ENCODE results near the gene RBM20.

Gene RBM20

GRCh38 chr10:110852255-110852896 lies 208.2 kb downstream of the RBM20 start:
- H3K4me3 Mint-ChIP-seq: no peak overlapping the region
- H3K9me3 Mint-ChIP-seq: no peaks in the 10 kb centered on the region
- no peaks in the 10 kb centered on the region for H3K36me3 Mint-ChIP-seq
- no peaks in the 10 kb centered on the region for H3K27me3 Mint-ChIP-seq
- no peak for ATAC-seq (ENCODE audit: low read depth)
- peaks cover 38% of the 10 kb centered on the region for H3K4me1 Mint-ChIP-seq
- H3K27ac Mint-ChIP-seq: no peak overlapping the region
- peak in 1 of 2 donors; percentile 5 for DNase-seq (ENCODE audit: low spot score in 2 of 2)

GRCh38 chr10:110852947-110853346 lies 208.8 kb downstream of the RBM20 start:
- Mint-ChIP-seq H3K36me3 (no peaks in the 10 kb centered on the region), H3K9me3 (no peaks in the 10 kb centered on the region), H3K4me3 (no peak overlapping the region), H3K4me1 (peaks cover 40% of the 10 kb centered on the region), H3K27ac (no peak overlapping the region), H3K27me3 (no peaks in the 10 kb centered on the region)
- DNase-seq (ENCODE audit: low spot score in 2 of 2) (no peak), ATAC-seq (ENCODE audit: low read depth) (no peak)

GRCh38 chr10:110853921-110854605 lies 209.9 kb downstream of the RBM20 start:
- Mint-ChIP-seq H3K9me3 (no peaks in the 10 kb centered on the region), H3K36me3 (no peaks in the 10 kb centered on the region), H3K27me3 (no peaks in the 10 kb centered on the region), H3K4me1 (peaks cover 36% of the 10 kb centered on the region), H3K4me3 (no peak overlapping the region), H3K27ac (no peak overlapping the region)
- ATAC-seq (ENCODE audit: low read depth) (no peak), DNase-seq (ENCODE audit: low spot score in 2 of 2) (no peak)

GRCh38 chr10:110857265-110858171 lies 213.4 kb downstream of the RBM20 start:
- Mint-ChIP-seq H3K27me3 (no peaks in the 10 kb centered on the region), H3K4me3 (peak overlapping the region; percentile 12), H3K27ac (peak overlapping the region; percentile 17), H3K4me1 (peaks cover 47% of the 10 kb centered on the region), H3K36me3 (no peaks in the 10 kb centered on the region), H3K9me3 (no peaks in the 10 kb centered on the region)
- no peak for ATAC-seq (ENCODE audit: low read depth)
- no peak for DNase-seq (ENCODE audit: low spot score in 2 of 2)

- no peaks in the 10 kb centered on the region for H3K9me3 Mint-ChIP-seq
- ATAC-seq (ENCODE audit: low read depth): no peak
- H3K27ac Mint-ChIP-seq: peak overlapping the region; percentile 17
- DNase-seq (ENCODE audit: low spot score in 2 of 2): no peak
- H3K4me3 Mint-ChIP-seq: no peak overlapping the region
- no peaks in the 10 kb centered on the region for H3K36me3 Mint-ChIP-seq
- no peaks in the 10 kb centered on the region for H3K27me3 Mint-ChIP-seq
- H3K4me1 Mint-ChIP-seq: peaks cover 46% of the 10 kb centered on the region
Observed at GRCh38 chr10:110858297-110858934, 214.3 kb downstream of the RBM20 start.

GRCh38 chr10:110859206-110859972 lies 215.3 kb downstream of the RBM20 start:
- peaks cover 49% of the 10 kb centered on the region for H3K4me1 Mint-ChIP-seq
- ATAC-seq (ENCODE audit: low read depth) (no peak), DNase-seq (ENCODE audit: low spot score in 2 of 2) (no peak)

GRCh38 chr10:110859973-110860376 lies 215.8 kb downstream of the RBM20 start:
- no peak for DNase-seq (ENCODE audit: low spot score in 2 of 2)
- H3K27me3 Mint-ChIP-seq: no peaks in the 10 kb centered on the region
- peaks cover 51% of the 10 kb centered on the region for H3K4me1 Mint-ChIP-seq
- no peaks in the 10 kb centered on the region for H3K36me3 Mint-ChIP-seq
- H3K9me3 Mint-ChIP-seq: no peaks in the 10 kb centered on the region
- peak overlapping the region; percentile 14 for H3K4me3 Mint-ChIP-seq
- H3K27ac Mint-ChIP-seq: peak overlapping the region; percentile 96
- no peak for ATAC-seq (ENCODE audit: low read depth)

More at GRCh38 chr10:110859206-110859972, 215.3 kb downstream of the RBM20 start:
- Mint-ChIP-seq H3K27ac (peak overlapping the region; percentile 96), H3K9me3 (no peaks in the 10 kb centered on the region), H3K27me3 (no peaks in the 10 kb centered on the region), H3K36me3 (no peaks in the 10 kb centered on the region), H3K4me3 (no peak overlapping the region)

GRCh38 chr10:110860576-110861241 lies 216.6 kb downstream of the RBM20 start:
- Mint-ChIP-seq H3K27ac (peak overlapping the region; percentile 96), H3K9me3 (no peaks in the 10 kb centered on the region), H3K27me3 (no peaks in the 10 kb centered on the region), H3K36me3 (no peaks in the 10 kb centered on the region), H3K4me1 (peaks cover 57% of the 10 kb centered on the region), H3K4me3 (peak overlapping the region; percentile 57)
- ATAC-seq (ENCODE audit: low read depth): peak; percentile 54
- DNase-seq (ENCODE audit: low spot score in 2 of 2): peak in 1 of 2 donors; percentile 35

GRCh38 chr10:110861476-110861875 lies 217.3 kb downstream of the RBM20 start:
- Mint-ChIP-seq H3K4me3 (peak overlapping the region; percentile 57), H3K36me3 (no peaks in the 10 kb centered on the region), H3K9me3 (no peaks in the 10 kb centered on the region), H3K27ac (peak overlapping the region; percentile 96), H3K27me3 (no peaks in the 10 kb centered on the region), H3K4me1 (peaks cover 63% of the 10 kb centered on the region)
- ATAC-seq (ENCODE audit: low read depth) (no peak), DNase-seq (ENCODE audit: low spot score in 2 of 2) (no peak)

GRCh38 chr10:110861930-110862649 lies 218.0 kb downstream of the RBM20 start:
- ATAC-seq (ENCODE audit: low read depth) (no peak), DNase-seq (ENCODE audit: low spot score in 2 of 2) (no peak)
- Mint-ChIP-seq H3K4me3 (no peak overlapping the region), H3K36me3 (no peaks in the 10 kb centered on the region), H3K27ac (peak overlapping the region; percentile 96), H3K9me3 (no peaks in the 10 kb centered on the region), H3K4me1 (peaks cover 64% of the 10 kb centered on the region), H3K27me3 (no peaks in the 10 kb centered on the region)

- Mint-ChIP-seq H3K9me3 (no peaks in the 10 kb centered on the region), H3K27ac (peak overlapping the region; percentile 100), H3K36me3 (no peaks in the 10 kb centered on the region), H3K4me1 (peaks cover 67% of the 10 kb centered on the region), H3K27me3 (no peaks in the 10 kb centered on the region), H3K4me3 (no peak overlapping the region)
- no peak for DNase-seq (ENCODE audit: low spot score in 2 of 2)
- no peak for ATAC-seq (ENCODE audit: low read depth)
Observed at GRCh38 chr10:110862961-110863360, 218.8 kb downstream of the RBM20 start.

GRCh38 chr10:110863361-110863760 lies 219.2 kb downstream of the RBM20 start:
- no peak overlapping the region for H3K4me3 Mint-ChIP-seq
- H3K4me1 Mint-ChIP-seq: peaks cover 64% of the 10 kb centered on the region
- no peaks in the 10 kb centered on the region for H3K9me3 Mint-ChIP-seq
- DNase-seq (ENCODE audit: low spot score in 2 of 2) (no peak), ATAC-seq (ENCODE audit: low read depth) (no peak)
- H3K36me3 Mint-ChIP-seq: no peaks in the 10 kb centered on the region
- H3K27ac Mint-ChIP-seq: peak overlapping the region; percentile 100
- H3K27me3 Mint-ChIP-seq: no peaks in the 10 kb centered on the region
